Uterus (tissue), 4 donors: ENCODE results near the gene AGBL4. TPM values are rescaled to one million over a fixed set of nuclear protein-coding genes. Genes with fewer than 3 reads are reported as not detected.

Source experiments
- DNase-seq, 2 donors: peaks; one replicate each; pipeline ENCODE4 v3.0.0-alpha.2; 2019 to 2020
- H3K27ac ChIP-seq, 2 donors: fragments of 200-600 bp; sonication (generic); 1 replicate in 1 of 2; 2 replicates in 1 of 2; pipeline ENCODE4 v1.5.1; 2016 to 2018
- H3K27me3 ChIP-seq, 2 donors: fragments of 200-600 bp; sonication (generic); one replicate each; pipeline ENCODE4 v1.5.1; 2018 to 2019; ENCODE audit warnings: control low read depth in 1 of 2
- H3K36me3 ChIP-seq, 2 donors: fragments of 200-600 bp; sonication (generic); one replicate each; pipeline ENCODE4 v1.5.1; 2019; ENCODE audit warnings: control low read depth in 1 of 2
- H3K4me1 ChIP-seq, 2 donors: fragments of 200-600 bp; sonication (generic); one replicate each; pipeline ENCODE4 v1.5.1; 2018 to 2019; ENCODE audit warnings: control low read depth in 1 of 2
- H3K4me3 ChIP-seq, 2 donors: fragments of 200-600 bp; sonication (generic); 1 replicate in 1 of 2; 2 replicates in 1 of 2; pipeline ENCODE4 v1.5.1; 2018 to 2019; ENCODE audit warnings: mild to moderate bottlenecking in 1 of 2
- H3K9me3 ChIP-seq, 2 donors: fragments of 200-600 bp; sonication (generic); one replicate each; pipeline ENCODE4 v1.5.1; 2019; ENCODE audit warnings: control low read depth in 1 of 2
- CTCF ChIP-seq, 4 experiments: fragments of 200-600 bp in 2 of 4; fragments of 450-650 bp in 2 of 4; sonication (generic) in 2 of 4; IDR thresholded peaks; one replicate each; pipeline ENCODE4 v1.5.1; 2016 to 2019; ENCODE audit warnings: antibody characterized with exemption in 4 of 4, mild to moderate bottlenecking in 2 of 4, moderate library complexity in 1 of 4
- POLR2A ChIP-seq, 2 donors: fragments of 450-650 bp; IDR thresholded peaks; one replicate each; pipeline ENCODE4 v1.6.1; 2016; ENCODE audit warnings: antibody characterized with exemption in 2 of 2, mild to moderate bottlenecking in 1 of 2, moderate library complexity in 1 of 2
- intact Hi-C: fragments of 100-400 bp; cut with DNase I; formaldehyde crosslinking; loops from one replicate; pipeline ENCODE4 v1.15.1; 2023; ENCODE audit warnings: low total_unique reads
- total RNA-seq, 4 donors: library from RNA; depleted of rRNA in 3 of 4; stranded (reverse); fragments of >200 nt in 3 of 4; gene quantifications; one replicate each; pipeline versions ENCODE4 v1.1.0 to v1.2.4, GENCODE V29; 2014 to 2023
- donor health status: DM: yes; HTN: yes; CAD: no.

AGBL4 gene
- total RNA-seq, 4 donors from 2014 or later: 0.85 to 1.9 TPM; not detected in 2

- no peak overlapping the region for H3K4me3 ChIP-seq
- no peaks in the 10 kb centered on the region for H3K27me3 ChIP-seq
- no peaks in the 10 kb centered on the region for H3K36me3 ChIP-seq
- no peak overlapping the region for H3K27ac ChIP-seq
- no peak for DNase-seq
- TF ChIP-seq POLR2A (IDR thresholded peaks at IDR 0.05) (no peak), CTCF (IDR thresholded peaks at IDR 0.05) (no peak)
- intact Hi-C loops: no loop called here
- no peaks in the 10 kb centered on the region for H3K4me1 ChIP-seq
- no peaks in the 10 kb centered on the region for H3K9me3 ChIP-seq
These were observed 482.5 kb downstream of the AGBL4 start for GRCh38 chr1:49541096-49541752.

- no peak for DNase-seq
- Histone ChIP-seq H3K27ac (no peak overlapping the region), H3K4me1 (no peaks in the 10 kb centered on the region), H3K36me3 (no peaks in the 10 kb centered on the region), H3K27me3 (no peaks in the 10 kb centered on the region), H3K9me3 (no peaks in the 10 kb centered on the region), H3K4me3 (no peak overlapping the region)
- intact Hi-C loops: no loop called here
- TF ChIP-seq CTCF (IDR thresholded peaks at IDR 0.05): no peak
- no peak for TF ChIP-seq POLR2A (IDR thresholded peaks at IDR 0.05)
These were observed 496.0 kb downstream of the AGBL4 start for GRCh38 chr1:49527606-49528305.

- no peaks in the 10 kb centered on the region for H3K9me3 ChIP-seq
- TF ChIP-seq CTCF (IDR thresholded peaks at IDR 0.05) (no peak), POLR2A (IDR thresholded peaks at IDR 0.05) (no peak)
- DNase-seq: no peak
These were observed 497.1 kb downstream of the AGBL4 start for GRCh38 chr1:49526672-49527071.

GRCh38 chr1:49523764-49524163 is 500.0 kb downstream of the AGBL4 start:
- Histone ChIP-seq H3K27me3 (no peaks in the 10 kb centered on the region), H3K4me3 (no peak overlapping the region), H3K9me3 (no peaks in the 10 kb centered on the region), H3K27ac (no peak overlapping the region), H3K36me3 (no peaks in the 10 kb centered on the region), H3K4me1 (no peaks in the 10 kb centered on the region)
- no peak for TF ChIP-seq CTCF (IDR thresholded peaks at IDR 0.05)
- TF ChIP-seq POLR2A (IDR thresholded peaks at IDR 0.05): no peak
- no peak for DNase-seq
- intact Hi-C loops: no loop called here

More at GRCh38 chr1:49526672-49527071, 497.1 kb downstream of the AGBL4 start:
- no peaks in the 10 kb centered on the region for H3K27me3 ChIP-seq
- H3K27ac ChIP-seq: no peak overlapping the region
- intact Hi-C loops: no loop called here
- no peak overlapping the region for H3K4me3 ChIP-seq
- no peaks in the 10 kb centered on the region for H3K36me3 ChIP-seq
- no peaks in the 10 kb centered on the region for H3K4me1 ChIP-seq

- Histone ChIP-seq H3K9me3 (no peaks in the 10 kb centered on the region), H3K27ac (no peak overlapping the region), H3K36me3 (no peaks in the 10 kb centered on the region)
These were observed 556.8 kb downstream of the AGBL4 start for GRCh38 chr1:49466961-49467360.

More at GRCh38 chr1:49466961-49467360, 556.8 kb downstream of the AGBL4 start:
- TF ChIP-seq POLR2A (IDR thresholded peaks at IDR 0.05) (no peak), CTCF (IDR thresholded peaks at IDR 0.05) (no peak)
- intact Hi-C loops: no loop called here
- Histone ChIP-seq H3K27me3 (no peaks in the 10 kb centered on the region), H3K4me3 (no peak overlapping the region), H3K4me1 (no peaks in the 10 kb centered on the region)
- no peak for DNase-seq
